Natural killer cell treated with Interleukin-12 subunit alpha and Interleukin-12 subunit beta and Interleukin-15 and Interleukin-18, amount 100 ng/mL, for 72 hours (primary cell): ENCODE measurements around the gene MAP9. TPM values are rescaled to one million over a fixed set of nuclear protein-coding genes. Genes with fewer than 3 reads are reported as not detected.
"Not testable (repeated sequence)": the region's sequence is repeated elsewhere in the genome, so short reads cannot be mapped to it uniquely, and the experiment has no call there.

Experiments used
- ATAC-seq, 2 donors: fragments of 150-1000 bp; cut with Tn5 transposase in 1 of 2; sonication (Bioruptor Pico), chemical (Tn5 transposase) in 1 of 2; 2 replicates each; pipeline ENCODE4 v1.10.0; 2021
- DNase-seq: peaks from one replicate; pipeline ENCODE4 v3.0.0; 2022; ENCODE audit warnings: low spot score
- H3K27ac Mint-ChIP-seq, 2 donors: 1 replicate in 1 of 2; 2 replicates in 1 of 2; pipeline ENCODE4 v1.8.0; 2022; ENCODE audit warnings: mixed read lengths in 2 of 2, mild to moderate bottlenecking in 1 of 2, moderate library complexity in 1 of 2
- H3K27me3 Mint-ChIP-seq, 2 donors: 1 replicate in 1 of 2; 2 replicates in 1 of 2; pipeline ENCODE4 v1.8.0; 2022; ENCODE audit warnings: mixed read lengths in 2 of 2
- H3K36me3 Mint-ChIP-seq: one replicate; pipeline ENCODE4 v1.8.0; 2022; ENCODE audit warnings: mixed read lengths
- H3K4me1 Mint-ChIP-seq, 2 donors: 1 replicate in 1 of 2; 2 replicates in 1 of 2; pipeline ENCODE4 v1.8.0; 2022; ENCODE audit warnings: low read depth in 2 of 2, mixed read lengths in 2 of 2, mild to moderate bottlenecking in 1 of 2
- H3K4me3 Mint-ChIP-seq: one replicate; pipeline ENCODE4 v1.8.0; 2022; ENCODE audit warnings: mixed read lengths
- H3K9me3 Mint-ChIP-seq: 2 replicates; pipeline ENCODE4 v1.8.0; 2022; ENCODE audit warnings: mixed read lengths
- total RNA-seq, 2 donors: library from RNA; stranded (reverse); gene quantifications; one replicate each; pipeline ENCODE4 v1.2.3, GENCODE V29; 2022

Gene MAP9
- 1 to 10 TPM; 5.9 to 9.4 TPM for total RNA-seq

DNA sequence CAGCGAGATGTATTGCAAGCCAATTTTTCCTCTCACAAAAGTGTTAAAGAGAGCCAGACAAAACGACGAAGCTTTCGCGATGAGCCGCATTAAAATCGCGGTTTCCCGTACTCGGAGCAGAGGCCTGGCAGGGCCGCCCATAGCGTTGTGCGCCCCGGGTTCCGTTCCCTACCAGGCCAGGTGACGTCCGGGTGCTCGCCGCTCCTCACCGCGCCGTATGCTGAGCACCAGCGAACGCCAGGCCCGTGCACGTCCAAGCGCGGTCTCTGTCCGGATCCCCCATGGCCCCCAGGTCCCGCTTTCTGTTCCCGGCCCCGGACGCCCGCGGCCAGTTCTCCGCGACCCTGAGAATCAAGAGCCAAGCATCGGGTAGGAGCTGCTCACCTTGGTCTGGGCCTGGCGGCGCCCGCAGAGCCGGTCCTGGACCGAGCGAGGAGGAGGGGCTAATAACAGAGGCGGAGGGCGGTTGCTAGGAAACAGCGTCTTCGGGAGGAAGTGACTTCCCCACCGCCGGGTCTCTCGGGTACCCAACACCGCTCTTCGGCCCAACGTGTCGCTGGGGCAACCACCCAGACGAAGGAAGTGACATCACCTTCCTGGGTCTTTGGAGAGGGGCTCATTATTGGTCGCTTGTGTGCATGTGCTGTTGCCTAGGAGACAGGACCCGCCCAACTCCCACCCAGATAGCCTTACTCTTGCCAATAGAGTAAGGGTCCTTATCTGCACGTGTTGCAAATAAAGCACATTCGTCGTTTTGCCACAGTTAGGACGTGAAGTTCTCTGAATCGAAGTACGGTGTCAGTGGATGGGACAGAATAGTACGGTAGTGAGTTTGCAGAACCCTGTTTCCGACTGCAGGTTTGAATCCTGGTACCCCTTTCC lies at the start of gene MAP9:
Gene MAP9 (minus strand): TSS at position 579 of the 882 bp plus-strand sequence. CDS start 1,115 bp downstream, outside the sequence.
- H3K9me3 Mint-ChIP-seq, result no peaks in the 10 kb centered on the region
- peaks cover 0 to 3% of the 10 kb centered on the region in 2 donors for H3K27me3 Mint-ChIP-seq

DNA sequence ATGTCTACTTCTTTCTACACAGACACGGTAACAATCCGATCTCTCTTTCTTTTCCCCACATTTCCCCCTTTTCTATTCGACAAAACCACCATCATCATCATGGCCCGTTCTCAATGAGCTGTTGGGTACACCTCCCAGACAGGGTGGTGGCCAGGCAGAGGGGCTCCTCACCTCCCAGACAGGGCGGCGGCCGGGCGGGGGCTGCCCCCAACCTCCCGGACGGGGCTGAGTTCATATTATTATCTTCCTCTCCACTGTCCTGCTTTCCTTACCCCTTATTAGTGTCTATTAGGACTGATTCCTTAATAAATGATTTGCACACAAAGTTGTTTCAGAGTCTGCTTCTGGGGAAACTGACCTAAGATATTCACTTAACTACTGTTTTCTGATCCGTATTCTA lies 48.0 kb upstream of the MAP9 start:
- peaks cover 14 to 18% of the 10 kb centered on the region in 2 donors for H3K27me3 Mint-ChIP-seq
- not testable (repeated sequence) for H3K27ac Mint-ChIP-seq, ATAC-seq, H3K4me1 Mint-ChIP-seq, DNase-seq, H3K36me3 Mint-ChIP-seq, H3K9me3 Mint-ChIP-seq, H3K4me3 Mint-ChIP-seq

More for the DNA sequence above, at the start of gene MAP9:
- Mint-ChIP-seq H3K27ac (peak within 1 kb of the TSS; percentile 88 to 89), H3K4me1 (peaks cover 0 to 20% of the 10 kb centered on the region in 2 donors), H3K4me3 (peak within 1 kb of the TSS; percentile 91), H3K36me3 (no peaks in the 10 kb centered on the region)
- DNase-seq (peak; percentile 97), ATAC-seq (peak; percentile 96 to 97)

DNA sequence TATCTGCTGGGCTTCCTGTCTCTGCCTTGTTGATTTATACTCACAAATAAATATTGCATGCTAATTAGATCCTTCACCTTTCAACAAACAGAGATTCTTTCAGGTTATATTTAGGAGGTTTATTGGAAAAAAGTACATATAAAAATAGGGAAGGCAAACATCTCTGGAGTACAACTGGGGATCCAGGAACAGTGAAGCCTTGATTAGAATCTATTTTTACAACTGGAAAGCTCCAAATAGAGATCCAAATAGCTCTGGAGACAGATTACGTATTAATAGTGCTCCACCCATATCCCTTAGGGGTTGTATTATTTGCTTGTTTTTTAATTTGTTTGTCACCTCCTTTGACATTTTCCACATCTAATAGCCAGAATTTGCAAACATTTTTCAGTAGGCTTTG lies 46.9 kb upstream of the MAP9 start:
- Mint-ChIP-seq H3K4me3 (no peak overlapping the region), H3K36me3 (no peaks in the 10 kb centered on the region), H3K4me1 (no peaks in the 10 kb centered on the region), H3K27ac (no peak overlapping the region), H3K27me3 (peaks cover 7 to 12% of the 10 kb centered on the region in 2 donors), H3K9me3 (peaks cover 4% of the 10 kb centered on the region)
- no peak for DNase-seq
- ATAC-seq, result no peak

DNA sequence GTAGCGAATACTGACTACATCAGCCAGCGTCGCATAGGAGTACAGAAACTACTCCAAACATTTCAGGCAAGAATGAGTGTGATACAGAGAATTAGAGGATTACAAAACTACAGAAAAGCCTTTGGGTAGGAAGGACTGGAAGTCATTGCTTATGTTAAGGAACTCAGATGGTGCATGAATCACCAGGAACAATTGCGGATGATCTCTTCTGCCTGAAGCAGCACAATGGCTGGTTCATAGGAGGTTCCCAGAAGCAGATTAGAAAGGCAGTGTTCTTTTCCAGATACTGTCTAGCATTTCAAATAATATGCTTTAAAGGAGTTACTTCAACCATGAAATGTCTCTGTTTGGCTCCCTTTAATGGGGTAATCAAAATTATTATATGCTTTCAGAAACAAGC lies 42.5 kb upstream of the MAP9 start:
- no peak for DNase-seq
- H3K36me3 Mint-ChIP-seq, result no peaks in the 10 kb centered on the region
- no peak overlapping the region for H3K27ac Mint-ChIP-seq
- H3K4me3 Mint-ChIP-seq, result no peak overlapping the region
- H3K9me3 Mint-ChIP-seq, result no peaks in the 10 kb centered on the region
- peaks cover 7 to 9% of the 10 kb centered on the region in 2 donors for H3K27me3 Mint-ChIP-seq
- H3K4me1 Mint-ChIP-seq, result no peaks in the 10 kb centered on the region
- ATAC-seq, result no peak

DNA sequence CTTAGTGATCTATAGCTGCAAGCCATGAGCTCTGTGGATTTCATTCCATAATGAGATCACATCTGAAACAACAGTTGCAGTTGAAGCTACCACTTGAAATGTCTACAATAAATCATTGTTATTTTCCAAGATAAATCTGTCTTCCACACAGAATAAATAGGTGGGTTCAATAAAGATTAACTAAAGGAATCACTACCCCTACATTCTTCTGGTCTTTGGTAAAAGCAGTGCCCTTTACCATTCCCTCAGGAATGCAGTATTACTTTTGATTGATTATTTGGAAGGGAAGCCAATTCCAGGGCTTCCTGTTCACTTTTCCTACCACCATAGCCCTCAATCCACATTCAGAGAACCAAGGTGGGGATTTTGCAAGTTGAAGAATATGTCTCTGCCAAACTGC lies 38.9 kb upstream of the MAP9 start:
- Mint-ChIP-seq H3K9me3 (no peaks in the 10 kb centered on the region), H3K4me1 (no peaks in the 10 kb centered on the region), H3K4me3 (no peak overlapping the region), H3K36me3 (no peaks in the 10 kb centered on the region), H3K27me3 (peaks cover 2 to 11% of the 10 kb centered on the region in 2 donors), H3K27ac (no peak overlapping the region)
- ATAC-seq (no peak), DNase-seq (no peak)

DNA sequence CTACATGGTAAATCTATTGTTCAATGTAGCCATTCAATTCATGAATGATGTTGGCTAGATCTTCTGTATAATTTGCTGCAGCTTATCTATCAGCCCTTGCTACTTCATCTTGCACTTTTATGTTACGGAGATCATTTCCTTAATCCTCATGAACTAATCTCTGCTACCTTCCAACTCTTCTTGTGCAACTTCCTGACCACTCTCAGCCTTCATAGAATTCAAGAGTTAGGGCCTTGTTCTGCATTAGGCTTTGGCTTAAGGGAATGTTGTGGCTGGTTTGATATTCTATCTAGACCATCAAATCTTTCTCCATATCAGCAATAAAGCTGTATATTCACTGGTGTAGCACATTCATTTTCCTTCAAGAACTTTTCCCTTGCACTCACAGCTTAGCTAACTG lies 36.7 kb upstream of the MAP9 start:
- ATAC-seq, result no peak
- Mint-ChIP-seq H3K27me3 (peaks cover 7 to 13% of the 10 kb centered on the region in 2 donors), H3K4me3 (no peak overlapping the region), H3K27ac (no peak overlapping the region), H3K36me3 (no peaks in the 10 kb centered on the region), H3K4me1 (no peaks in the 10 kb centered on the region), H3K9me3 (no peaks in the 10 kb centered on the region)
- DNase-seq, result no peak

DNA sequence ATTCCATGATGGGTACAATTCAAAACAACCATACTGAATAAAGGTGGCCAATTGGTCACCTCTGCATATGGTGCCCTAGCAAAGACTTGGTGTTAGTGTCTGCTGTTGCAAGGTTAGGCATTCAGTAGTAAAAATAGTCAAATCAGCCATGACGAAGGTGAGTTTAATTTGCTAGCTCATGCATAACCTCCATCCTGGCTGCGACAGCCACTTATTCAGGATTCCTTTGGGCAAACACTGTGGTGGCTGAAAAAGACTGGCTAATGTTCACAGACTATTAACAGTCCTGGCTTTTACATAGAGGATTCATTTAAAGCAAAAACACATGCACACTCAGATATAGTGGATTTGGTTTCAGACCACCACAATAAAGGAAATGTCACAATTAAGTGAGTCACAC lies 34.8 kb upstream of the MAP9 start:
- Mint-ChIP-seq H3K27ac (no peak overlapping the region), H3K9me3 (no peaks in the 10 kb centered on the region), H3K4me1 (no peaks in the 10 kb centered on the region), H3K36me3 (no peaks in the 10 kb centered on the region), H3K4me3 (no peak overlapping the region), H3K27me3 (peaks cover 5 to 13% of the 10 kb centered on the region in 2 donors)
- DNase-seq, result no peak
- no peak for ATAC-seq

DNA sequence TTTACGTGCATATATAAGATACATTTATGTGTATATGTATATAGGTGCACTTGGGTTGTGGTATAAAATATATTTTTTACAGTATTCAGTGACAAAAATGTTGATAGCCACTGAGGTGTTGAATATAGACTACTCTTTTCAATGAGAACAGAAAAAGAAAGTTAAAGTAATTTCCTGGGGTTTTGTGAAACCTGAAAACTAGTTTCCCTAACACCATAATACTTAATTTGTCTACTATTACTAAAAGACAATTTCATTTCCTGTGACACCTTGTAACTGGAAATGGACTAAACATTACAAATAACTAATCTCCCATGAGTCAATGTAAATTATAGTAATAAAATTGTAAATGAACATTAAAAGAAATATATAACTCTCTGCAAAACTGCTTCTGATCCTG lies 32.0 kb upstream of the MAP9 start:
- Mint-ChIP-seq H3K9me3 (no peaks in the 10 kb centered on the region), H3K27ac (no peak overlapping the region), H3K4me1 (no peaks in the 10 kb centered on the region), H3K4me3 (no peak overlapping the region), H3K27me3 (peaks cover 10 to 19% of the 10 kb centered on the region in 2 donors), H3K36me3 (no peaks in the 10 kb centered on the region)
- no peak for ATAC-seq
- DNase-seq, result no peak

DNA sequence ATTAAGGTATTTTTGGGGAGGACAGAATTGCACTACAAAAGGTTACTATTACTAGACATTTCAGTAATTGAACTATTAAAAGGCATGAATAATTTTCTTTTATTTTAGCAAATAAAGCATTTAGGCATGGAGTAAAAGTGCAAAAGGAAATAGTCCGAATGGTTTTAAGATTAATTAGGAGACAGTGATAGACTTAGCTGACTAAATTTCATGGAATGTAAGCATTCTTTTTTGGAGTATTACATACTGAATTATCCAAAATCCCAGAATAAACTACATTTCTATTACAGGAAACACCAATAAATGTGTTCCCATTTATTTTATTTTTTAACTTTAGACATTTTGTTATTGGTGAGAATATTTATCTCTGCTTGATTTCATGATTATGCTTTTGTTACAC lies 30.7 kb upstream of the MAP9 start:
- Mint-ChIP-seq H3K9me3 (no peaks in the 10 kb centered on the region), H3K27ac (no peak overlapping the region), H3K4me3 (no peak overlapping the region), H3K4me1 (no peaks in the 10 kb centered on the region), H3K36me3 (no peaks in the 10 kb centered on the region), H3K27me3 (peaks cover 10 to 17% of the 10 kb centered on the region in 2 donors)
- DNase-seq (no peak), ATAC-seq (no peak)

DNA sequence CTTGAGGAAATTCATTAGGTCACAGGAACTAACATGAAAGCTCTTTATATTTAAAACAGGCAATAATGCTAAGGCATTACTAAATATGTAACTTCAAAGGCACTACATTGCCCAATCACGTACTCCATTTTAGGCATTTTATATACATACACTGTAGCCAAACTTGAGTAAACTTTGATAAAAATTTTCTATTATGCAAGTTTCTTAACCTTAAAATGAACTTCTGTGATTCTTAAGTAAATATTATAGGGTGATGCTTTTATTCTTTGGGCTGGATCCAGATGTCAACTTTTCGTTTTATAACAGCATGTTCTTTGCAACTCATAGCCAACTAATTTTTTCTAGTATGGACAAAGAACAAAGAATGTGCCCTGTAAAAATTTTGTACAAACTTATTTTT lies 28.3 kb upstream of the MAP9 start:
- Mint-ChIP-seq H3K4me1 (no peaks in the 10 kb centered on the region), H3K9me3 (no peaks in the 10 kb centered on the region), H3K27me3 (peaks cover 15 to 18% of the 10 kb centered on the region in 2 donors), H3K36me3 (no peaks in the 10 kb centered on the region), H3K27ac (no peak overlapping the region), H3K4me3 (no peak overlapping the region)
- DNase-seq, result no peak
- no peak for ATAC-seq

DNA sequence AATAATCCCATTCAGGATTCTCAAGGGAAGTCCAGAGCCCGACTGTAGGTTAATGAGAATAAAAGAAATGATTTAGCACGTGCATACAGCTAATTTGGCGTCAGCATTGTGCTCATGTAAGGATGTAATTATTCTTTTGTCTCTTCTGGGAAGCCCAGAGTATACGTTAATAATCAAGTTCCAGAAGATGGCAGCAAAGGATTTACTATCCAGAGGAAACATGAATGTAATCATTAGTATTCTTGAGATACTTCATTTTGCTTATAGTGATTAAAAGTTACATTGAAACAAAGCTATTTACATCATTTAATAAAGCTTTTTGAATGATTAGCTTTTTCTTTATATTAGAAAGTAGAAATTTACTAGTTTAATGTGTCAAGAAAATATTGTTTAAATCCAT lies 27.1 kb upstream of the MAP9 start:
- Mint-ChIP-seq H3K9me3 (no peaks in the 10 kb centered on the region), H3K27me3 (peaks cover 14 to 18% of the 10 kb centered on the region in 2 donors), H3K4me1 (no peaks in the 10 kb centered on the region), H3K36me3 (no peaks in the 10 kb centered on the region), H3K4me3 (no peak overlapping the region), H3K27ac (no peak overlapping the region)
- no peak for ATAC-seq
- DNase-seq, result no peak

DNA sequence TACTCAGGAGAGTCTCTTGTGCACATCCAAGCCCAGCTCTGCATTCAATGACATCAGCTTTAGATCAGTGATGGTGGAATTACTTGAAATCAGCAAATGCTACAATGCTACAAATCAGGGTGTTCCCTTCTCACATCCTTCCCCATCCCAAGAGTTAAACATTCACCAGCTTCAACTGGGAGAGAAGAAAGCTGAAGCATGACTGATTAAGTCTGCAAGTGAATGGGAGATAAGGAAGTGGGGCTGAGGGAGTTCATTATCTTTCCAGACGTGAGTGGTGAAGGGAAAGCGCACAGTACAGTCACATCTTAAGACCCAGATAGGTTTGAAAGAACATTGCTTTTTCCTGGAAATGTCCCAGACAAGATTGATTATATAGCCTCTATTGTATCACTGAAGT lies 26.2 kb upstream of the MAP9 start:
- no peaks in the 10 kb centered on the region for H3K4me1 Mint-ChIP-seq
- no peak for ATAC-seq
- no peaks in the 10 kb centered on the region for H3K36me3 Mint-ChIP-seq
- DNase-seq, result no peak
- H3K9me3 Mint-ChIP-seq, result no peaks in the 10 kb centered on the region
- H3K27ac Mint-ChIP-seq, result no peak overlapping the region
- peaks cover 17 to 18% of the 10 kb centered on the region in 2 donors for H3K27me3 Mint-ChIP-seq
- H3K4me3 Mint-ChIP-seq, result no peak overlapping the region

DNA sequence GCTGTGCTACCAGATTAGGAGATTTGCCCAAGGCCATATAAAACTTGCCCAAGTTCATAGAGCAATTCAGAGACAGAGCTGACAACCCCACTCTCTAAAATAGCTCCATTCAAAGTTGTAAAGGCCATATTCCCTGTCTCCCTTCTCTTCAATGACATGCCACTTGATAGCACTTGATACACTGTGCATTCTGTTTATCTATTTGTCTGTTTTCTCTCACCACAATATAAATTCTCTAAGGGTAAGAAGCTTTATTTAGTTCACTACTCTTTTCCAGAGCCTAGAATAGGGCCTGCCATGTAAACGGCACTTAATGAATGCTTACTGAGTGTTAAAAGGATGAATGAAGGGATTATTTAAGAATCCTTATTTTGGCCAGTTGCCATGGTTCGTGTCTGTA lies 24.1 kb upstream of the MAP9 start:
- peaks cover 16 to 20% of the 10 kb centered on the region in 2 donors for H3K27me3 Mint-ChIP-seq
- DNase-seq, result no peak
- no peaks in the 10 kb centered on the region for H3K36me3 Mint-ChIP-seq
- no peak overlapping the region for H3K27ac Mint-ChIP-seq
- H3K9me3 Mint-ChIP-seq, result no peaks in the 10 kb centered on the region
- no peak for ATAC-seq
- no peaks in the 10 kb centered on the region for H3K4me1 Mint-ChIP-seq
- no peak overlapping the region for H3K4me3 Mint-ChIP-seq

DNA sequence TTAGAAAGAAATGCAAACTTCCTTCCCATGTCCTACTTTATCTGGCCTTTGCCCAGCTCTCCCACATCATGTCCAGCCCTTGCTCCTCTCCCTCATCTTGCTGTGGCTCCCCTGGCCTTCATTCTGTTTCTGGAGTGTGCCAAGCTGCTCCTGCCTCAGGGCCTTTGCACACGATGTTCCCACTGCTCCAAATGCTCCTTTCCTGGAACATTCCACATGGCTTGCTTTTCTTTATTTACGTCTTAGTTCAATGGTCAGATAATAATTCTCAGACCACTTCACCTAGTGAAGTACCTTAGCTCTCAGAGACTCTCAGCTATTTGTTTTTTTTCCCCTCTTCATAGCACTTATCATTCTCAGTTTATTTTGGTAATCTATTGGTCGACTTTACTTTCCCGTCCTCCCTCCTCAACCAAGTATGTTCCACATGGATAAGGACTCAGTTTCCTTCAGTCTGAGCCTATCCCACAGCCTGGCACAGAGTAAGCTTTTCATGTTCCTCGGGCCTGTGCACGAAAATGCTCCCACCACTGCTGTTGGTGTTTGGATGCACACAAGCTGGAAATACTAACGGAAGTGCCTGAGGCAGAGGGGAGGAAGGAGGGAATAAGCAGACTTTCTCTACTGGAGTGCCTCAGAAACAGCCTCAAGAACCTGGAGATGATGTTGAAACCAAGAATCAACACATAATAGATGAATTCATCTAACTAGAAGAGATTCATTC lies 23.4 kb upstream of the MAP9 start:
- H3K4me3 Mint-ChIP-seq, result no peak overlapping the region
- no peak for ATAC-seq
- H3K9me3 Mint-ChIP-seq, result no peaks in the 10 kb centered on the region
- no peak for DNase-seq
- no peak overlapping the region for H3K27ac Mint-ChIP-seq
- peaks cover 16 to 20% of the 10 kb centered on the region in 2 donors for H3K27me3 Mint-ChIP-seq
- no peaks in the 10 kb centered on the region for H3K4me1 Mint-ChIP-seq
- no peaks in the 10 kb centered on the region for H3K36me3 Mint-ChIP-seq
